Activated T-helper 1 cell treated with anti-CD3 and anti-CD28 coated beads, Interleukin-12 subunit alpha, Interleukin-12 subunit beta, Interleukin-2, Interleukin-4 antibody, amounts not matched to agents 30 ng/mL and 10 ng/mL and 1 ng/mL, durations not matched to agents 14 hours and 24 hours and 36 hours (primary cell): ENCODE data around the gene SCRT2. TPM values are rescaled to one million over a fixed set of nuclear protein-coding genes. Genes with fewer than 3 reads are reported as not detected.
A peak's percentile ranks its signal among the peaks of the same experiment; 100 is the strongest.

Source experiments
- DNase-seq: peaks from one replicate; pipeline ENCODE4 v3.0.0; 2021; ENCODE audit warnings: low spot score
- H3K27ac Mint-ChIP-seq: one replicate; pipeline ENCODE4 v1.8.0; 2021; ENCODE audit warnings: mild to moderate bottlenecking, mixed read lengths
- H3K27me3 Mint-ChIP-seq: one replicate; pipeline ENCODE4 v1.8.0; 2022; ENCODE audit warnings: mild to moderate bottlenecking, moderate library complexity, mixed read lengths; ENCODE audit not compliant: insufficient read depth
- H3K36me3 Mint-ChIP-seq: one replicate; pipeline ENCODE4 v1.8.0; 2021; ENCODE audit warnings: low read depth, mixed read lengths
- H3K4me1 Mint-ChIP-seq: one replicate; pipeline ENCODE4 v1.8.0; 2021; ENCODE audit warnings: low read depth, mixed read lengths
- H3K4me3 Mint-ChIP-seq: one replicate; pipeline ENCODE4 v1.8.0; 2021; ENCODE audit warnings: mild to moderate bottlenecking, moderate library complexity, mixed read lengths
- H3K9me3 Mint-ChIP-seq: one replicate; pipeline ENCODE4 v1.8.0; 2021; ENCODE audit warnings: mixed read lengths
- intact Hi-C: fragments of 100-400 bp; cut with micrococcal nuclease; formaldehyde crosslinking; loops from one replicate; pipeline ENCODE4 v1.15.1; 2024
- total RNA-seq: library from RNA; stranded (reverse); gene quantifications from 2 replicates; pipeline ENCODE4 v1.2.3, GENCODE V29; 2022

The SCRT2 gene
- total RNA-seq, 1 donor from 2014 or later: not detected

DNA sequence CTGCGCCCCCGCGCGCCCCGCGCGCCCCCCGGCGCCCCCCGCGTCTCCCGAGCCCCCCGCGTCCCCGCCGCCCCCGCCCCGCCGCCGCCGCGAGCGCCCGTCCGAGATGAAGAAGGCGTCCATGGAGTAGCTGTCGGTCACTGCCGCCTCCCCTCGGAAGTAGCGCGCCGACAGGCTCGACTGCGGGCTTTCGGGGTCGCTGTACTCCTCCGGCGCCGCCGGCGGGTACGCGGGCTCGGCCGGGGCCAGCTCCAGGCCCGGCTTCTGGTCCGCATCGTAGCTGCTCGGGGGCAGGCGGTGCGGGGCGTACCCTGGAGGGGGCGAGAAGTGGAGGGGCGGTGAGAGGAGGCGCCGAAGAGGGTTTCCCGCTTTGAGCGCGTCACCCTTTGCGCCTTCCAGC, 11.5 kb downstream of the SCRT2 start:
- no peaks in the 10 kb centered on the region for H3K36me3 Mint-ChIP-seq
- H3K27me3 Mint-ChIP-seq: peaks cover 56% of the 10 kb centered on the region
- H3K4me1 Mint-ChIP-seq: peaks cover 14% of the 10 kb centered on the region
- intact Hi-C loops: no loop called here
- H3K4me3 Mint-ChIP-seq: no peak overlapping the region
- H3K27ac Mint-ChIP-seq: no peak overlapping the region
- no peaks in the 10 kb centered on the region for H3K9me3 Mint-ChIP-seq
- DNase-seq: no peak

GRCh38 chr20:663315-664090, 12.1 kb downstream of the SCRT2 start:
- Mint-ChIP-seq H3K36me3 (no peaks in the 10 kb centered on the region), H3K27ac (peak overlapping the region; percentile 58), H3K4me3 (no peak overlapping the region), H3K9me3 (no peaks in the 10 kb centered on the region), H3K27me3 (peaks cover 57% of the 10 kb centered on the region), H3K4me1 (peaks cover 14% of the 10 kb centered on the region)
- DNase-seq: no peak
- intact Hi-C loops: no loop called here

- Mint-ChIP-seq H3K4me1 (peaks cover 14% of the 10 kb centered on the region), H3K27me3 (peaks cover 64% of the 10 kb centered on the region), H3K9me3 (no peaks in the 10 kb centered on the region), H3K36me3 (no peaks in the 10 kb centered on the region), H3K4me3 (no peak overlapping the region), H3K27ac (peak overlapping the region; percentile 58)
- no peak for DNase-seq
- intact Hi-C loops: no loop called here
Measured at GRCh38 chr20:662277-663192, 13.1 kb downstream of the SCRT2 start.

DNA sequence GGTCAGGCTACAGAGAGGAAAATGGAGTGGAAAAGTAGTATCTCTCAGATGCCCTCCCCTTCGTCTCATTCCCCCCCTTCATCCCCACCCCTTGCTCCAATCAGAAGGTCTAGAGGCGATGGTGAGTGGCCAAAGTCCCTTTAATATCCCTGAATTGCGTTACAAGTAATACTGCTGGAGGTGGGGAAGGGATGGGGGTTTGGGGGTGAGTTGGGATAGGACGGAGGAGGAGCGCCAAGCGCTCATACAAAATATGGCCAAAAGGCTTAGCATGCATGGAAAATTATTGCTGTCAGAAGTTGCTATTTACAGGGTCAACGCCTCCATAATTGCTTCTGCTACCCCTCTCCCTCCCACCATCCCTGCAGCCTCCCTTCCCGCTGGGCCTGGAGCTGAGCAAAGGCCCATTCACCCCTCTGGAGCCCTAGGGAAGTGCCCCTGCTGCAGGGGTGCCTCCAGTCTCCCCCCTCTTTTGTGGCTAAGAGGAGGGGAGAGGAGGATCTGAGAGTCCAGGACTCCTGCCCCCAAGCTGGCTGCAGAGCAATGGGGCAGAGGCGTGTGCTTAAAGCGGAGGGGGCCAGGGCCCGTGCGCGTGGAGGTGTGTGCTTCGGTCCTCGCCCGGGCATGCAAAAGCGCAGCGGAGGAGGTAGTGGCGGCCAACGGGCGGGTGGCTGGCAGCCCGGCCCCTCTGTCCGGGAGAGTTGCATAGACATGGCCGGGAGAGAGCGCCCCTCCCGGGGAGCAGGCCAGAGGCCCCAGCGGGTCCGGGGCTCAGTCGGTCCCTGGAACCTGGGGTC, 13.9 kb downstream of the SCRT2 start:
- Mint-ChIP-seq H3K4me1 (peaks cover 14% of the 10 kb centered on the region), H3K4me3 (no peak overlapping the region), H3K27me3 (peaks cover 66% of the 10 kb centered on the region), H3K9me3 (no peaks in the 10 kb centered on the region), H3K27ac (peak overlapping the region; percentile 61), H3K36me3 (no peaks in the 10 kb centered on the region)
- no peak for DNase-seq
- intact Hi-C loops: no loop called here

DNA sequence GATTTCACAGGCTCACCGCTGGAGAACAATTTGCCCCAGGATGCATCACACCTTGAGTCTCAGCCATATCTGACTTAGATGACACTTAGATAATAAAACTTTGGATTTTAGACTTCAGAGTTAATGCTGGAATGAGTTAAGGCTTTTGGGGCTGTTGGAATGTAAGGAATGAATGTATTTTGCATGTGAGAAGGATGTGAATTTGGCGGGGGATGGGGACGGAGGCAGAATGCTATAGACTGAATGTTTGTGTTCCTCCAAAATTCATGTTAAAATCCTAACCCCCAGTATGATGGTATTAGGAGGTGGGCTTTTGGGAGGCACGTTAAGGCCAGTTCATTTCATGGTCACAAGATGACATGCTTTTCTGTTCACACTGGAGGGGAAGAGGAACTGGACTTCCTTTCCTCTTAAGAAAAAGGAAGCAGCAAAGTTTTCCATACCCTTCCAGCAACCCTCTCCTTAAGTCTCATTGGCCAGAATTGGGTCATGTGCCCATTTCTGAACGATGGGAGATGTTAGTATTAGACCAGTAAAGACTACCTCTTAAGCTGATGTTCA, 16.8 kb downstream of the SCRT2 start:
- intact Hi-C loops: loop anchor here (10.0 kb wide), 1 partner anchor 194 kb away; the partner anchor contains the start of gene TBC1D20
- no peak for DNase-seq
- Mint-ChIP-seq H3K27ac (no peak overlapping the region), H3K4me3 (no peak overlapping the region), H3K4me1 (peaks cover 23% of the 10 kb centered on the region), H3K36me3 (peaks cover 2% of the 10 kb centered on the region), H3K27me3 (peaks cover 56% of the 10 kb centered on the region), H3K9me3 (no peaks in the 10 kb centered on the region)

GRCh38 chr20:658202-658601, 17.4 kb downstream of the SCRT2 start:
- H3K27me3 Mint-ChIP-seq: peaks cover 55% of the 10 kb centered on the region
- no peak overlapping the region for H3K4me3 Mint-ChIP-seq
- peaks cover 26% of the 10 kb centered on the region for H3K4me1 Mint-ChIP-seq

DNA sequence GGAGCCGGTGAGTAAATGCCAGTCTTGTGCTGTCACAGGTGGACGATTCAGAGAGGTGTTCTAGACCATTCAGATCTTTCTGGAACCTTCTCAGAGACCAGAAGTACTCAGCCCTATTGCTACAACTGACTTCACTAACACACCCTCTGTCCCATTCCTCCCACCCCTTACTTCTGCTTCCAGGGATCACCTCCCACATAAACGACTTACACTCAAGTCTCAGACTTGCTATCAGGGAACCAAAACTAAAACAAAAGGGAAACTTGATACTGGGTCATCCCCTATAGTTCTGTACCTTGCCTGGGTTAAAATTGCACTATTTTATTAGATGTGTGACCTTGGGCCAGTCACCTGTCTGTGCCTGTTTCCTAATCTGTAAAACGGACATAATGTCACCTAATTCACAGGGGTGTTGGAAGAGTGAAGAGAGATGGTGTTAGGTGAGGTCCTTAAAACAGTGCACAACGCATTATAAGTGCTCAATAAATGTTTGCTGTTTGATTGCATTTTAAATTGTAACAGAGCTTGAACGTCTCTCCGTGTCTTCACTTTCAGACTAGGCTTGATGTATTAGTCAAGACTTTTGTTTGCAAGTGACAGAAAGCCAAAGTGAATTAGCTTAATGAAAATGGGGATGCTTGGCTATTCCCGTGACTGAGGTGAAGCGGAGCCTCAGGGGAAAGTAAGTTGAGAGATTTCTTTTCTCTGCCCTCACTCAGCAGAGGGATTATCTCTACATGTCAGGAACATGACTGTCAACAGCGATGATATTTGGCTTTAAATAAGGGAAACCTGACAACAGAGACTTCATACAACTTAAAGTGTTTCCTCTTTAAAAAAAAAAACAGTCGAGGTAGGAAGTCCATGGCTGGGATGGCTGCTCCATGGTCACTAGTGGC, 19.6 kb downstream of the SCRT2 start:
- Mint-ChIP-seq H3K36me3 (peaks cover 2% of the 10 kb centered on the region), H3K27ac (no peak overlapping the region), H3K9me3 (no peaks in the 10 kb centered on the region), H3K4me1 (peaks cover 37% of the 10 kb centered on the region), H3K4me3 (no peak overlapping the region), H3K27me3 (peaks cover 34% of the 10 kb centered on the region)
- DNase-seq: no peak
- intact Hi-C loops: loop anchor here (10.0 kb wide), 1 partner anchor 191 kb away; the partner anchor contains the start of gene TBC1D20

More at GRCh38 chr20:658202-658601, 17.4 kb downstream of the SCRT2 start:
- Mint-ChIP-seq H3K27ac (no peak overlapping the region), H3K36me3 (peaks cover 2% of the 10 kb centered on the region), H3K9me3 (no peaks in the 10 kb centered on the region)
- intact Hi-C loops: loop anchor here (10.0 kb wide), 1 partner anchor 193 kb away; the partner anchor contains the start of gene TBC1D20
- DNase-seq: no peak

DNA sequence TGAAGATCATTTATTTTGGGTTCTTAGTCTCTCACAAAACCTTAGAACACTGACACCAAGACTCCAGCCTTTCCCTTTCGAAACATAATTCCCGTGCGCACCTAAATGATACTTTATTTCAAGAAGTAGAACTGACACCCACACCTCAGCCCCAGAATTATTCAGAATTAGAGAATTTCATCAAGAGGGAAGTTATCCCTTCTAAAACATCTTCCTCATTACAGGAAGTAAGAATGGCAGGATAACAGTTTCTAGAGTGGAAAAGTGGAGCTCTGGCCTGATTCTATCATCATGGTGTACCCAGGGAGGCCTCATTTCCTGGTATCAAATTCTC, 21.2 kb downstream of the SCRT2 start:
- H3K4me3 Mint-ChIP-seq: peak overlapping the region; percentile 83
- H3K27ac Mint-ChIP-seq: peak overlapping the region; percentile 62
- peaks cover 22% of the 10 kb centered on the region for H3K27me3 Mint-ChIP-seq
- intact Hi-C loops: loop anchor here (10.0 kb wide), 1 partner anchor 190 kb away; the partner anchor contains the start of gene TBC1D20
- peaks cover 35% of the 10 kb centered on the region for H3K4me1 Mint-ChIP-seq
- no peak for DNase-seq
- peaks cover 13% of the 10 kb centered on the region for H3K36me3 Mint-ChIP-seq
- no peaks in the 10 kb centered on the region for H3K9me3 Mint-ChIP-seq

GRCh38 chr20:653590-654416, 21.8 kb downstream of the SCRT2 start:
- Mint-ChIP-seq H3K27me3 (peaks cover 18% of the 10 kb centered on the region), H3K4me1 (peaks cover 35% of the 10 kb centered on the region), H3K4me3 (peak overlapping the region; percentile 83), H3K27ac (peak overlapping the region; percentile 62), H3K36me3 (peaks cover 17% of the 10 kb centered on the region), H3K9me3 (no peaks in the 10 kb centered on the region)
- intact Hi-C loops: loop anchor here (1.0 to 10.0 kb wide), 5 partner anchors 9 to 189 kb away; partner anchors contain the start of genes CSNK2A1, FAM110A and TBC1D20
- DNase-seq: no peak

DNA sequence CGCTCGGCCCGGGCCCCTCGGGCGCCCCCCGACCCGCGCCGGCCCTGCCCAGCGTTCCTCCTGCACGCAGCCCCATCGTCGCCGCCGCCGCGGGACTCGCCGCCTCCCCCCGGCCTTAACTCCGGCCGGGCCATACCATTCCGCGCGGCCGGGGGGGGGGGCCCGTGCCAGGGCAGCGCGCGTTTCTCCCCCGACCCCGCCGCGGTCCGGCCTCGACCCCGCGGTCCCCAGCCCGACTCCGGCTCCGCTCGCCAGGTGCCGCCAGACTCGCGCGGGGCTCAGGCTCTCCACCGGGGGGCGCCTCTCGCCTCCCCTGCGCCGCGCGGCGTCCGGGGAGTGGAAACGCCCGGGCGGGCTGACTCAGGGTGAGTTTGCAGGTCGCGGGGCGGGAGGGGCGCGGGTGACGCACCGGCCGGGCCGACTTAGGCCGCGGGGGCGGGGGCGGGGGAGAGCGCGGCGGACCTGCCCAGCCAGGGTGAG, 22.5 kb downstream of the SCRT2 start, which contains the start of gene SRXN1:
Gene SRXN1, minus strand, starts transcription at position 91 of the 480 bp plus-strand sequence. Its CDS starts 15 bp downstream, at position 76.
- peak within 1 kb of the TSS; percentile 87 for H3K4me3 Mint-ChIP-seq
- H3K9me3 Mint-ChIP-seq: no peaks in the 10 kb centered on the region
- H3K27me3 Mint-ChIP-seq: peaks cover 16% of the 10 kb centered on the region
- peak; percentile 80 for DNase-seq
- peaks cover 35% of the 10 kb centered on the region for H3K4me1 Mint-ChIP-seq
- intact Hi-C loops: loop anchor here (1.0 to 10.0 kb wide), 5 partner anchors 8 to 188 kb away; partner anchors contain the start of genes CSNK2A1, FAM110A and TBC1D20
- H3K27ac Mint-ChIP-seq: peak within 1 kb of the TSS; percentile 81
- H3K36me3 Mint-ChIP-seq: peaks cover 23% of the 10 kb centered on the region
